Mucosa of rectum (tissue), 2 donors: ENCODE measurements around the gene CAMK1D.

ENCODE experiments used
- H3K27ac ChIP-seq, 2 donors: one replicate each; pipeline ENCODE4 v1.7.0; 2013; ENCODE audit warnings: inconsistent platforms in 2 of 2, low read depth in 2 of 2, low read length in 2 of 2
- H3K27me3 ChIP-seq, 2 donors: one replicate each; pipeline ENCODE4 v1.7.0; 2013; ENCODE audit warnings: low read length in 2 of 2; ENCODE audit not compliant: control insufficient read depth in 2 of 2, insufficient read depth in 2 of 2
- H3K36me3 ChIP-seq, 2 donors: one replicate each; pipeline ENCODE4 v1.7.0; 2013; ENCODE audit warnings: low read length in 2 of 2; ENCODE audit not compliant: control insufficient read depth in 2 of 2, insufficient read depth in 2 of 2
- H3K4me1 ChIP-seq, 2 donors: one replicate each; pipeline ENCODE4 v1.7.0; 2013; ENCODE audit warnings: low read length in 2 of 2, mild to moderate bottlenecking in 1 of 2; ENCODE audit not compliant: control insufficient read depth in 2 of 2, insufficient read depth in 2 of 2
- H3K4me3 ChIP-seq, 2 donors: one replicate each; pipeline ENCODE4 v1.7.0; 2013; ENCODE audit warnings: low read length in 2 of 2
- H3K9ac ChIP-seq, 2 donors: one replicate each; pipeline ENCODE4 v1.7.0; 2013; ENCODE audit warnings: low read length in 2 of 2, low read depth in 1 of 2, mild to moderate bottlenecking in 1 of 2
- H3K9me3 ChIP-seq, 2 donors: one replicate each; pipeline ENCODE4 v1.7.0; 2013; ENCODE audit warnings: low read length in 2 of 2; ENCODE audit not compliant: control insufficient read depth in 2 of 2
- donor health status: healthy.
- donor health status: Normal muscosa, but diverticular disease.

Gene CAMK1D

DNA sequence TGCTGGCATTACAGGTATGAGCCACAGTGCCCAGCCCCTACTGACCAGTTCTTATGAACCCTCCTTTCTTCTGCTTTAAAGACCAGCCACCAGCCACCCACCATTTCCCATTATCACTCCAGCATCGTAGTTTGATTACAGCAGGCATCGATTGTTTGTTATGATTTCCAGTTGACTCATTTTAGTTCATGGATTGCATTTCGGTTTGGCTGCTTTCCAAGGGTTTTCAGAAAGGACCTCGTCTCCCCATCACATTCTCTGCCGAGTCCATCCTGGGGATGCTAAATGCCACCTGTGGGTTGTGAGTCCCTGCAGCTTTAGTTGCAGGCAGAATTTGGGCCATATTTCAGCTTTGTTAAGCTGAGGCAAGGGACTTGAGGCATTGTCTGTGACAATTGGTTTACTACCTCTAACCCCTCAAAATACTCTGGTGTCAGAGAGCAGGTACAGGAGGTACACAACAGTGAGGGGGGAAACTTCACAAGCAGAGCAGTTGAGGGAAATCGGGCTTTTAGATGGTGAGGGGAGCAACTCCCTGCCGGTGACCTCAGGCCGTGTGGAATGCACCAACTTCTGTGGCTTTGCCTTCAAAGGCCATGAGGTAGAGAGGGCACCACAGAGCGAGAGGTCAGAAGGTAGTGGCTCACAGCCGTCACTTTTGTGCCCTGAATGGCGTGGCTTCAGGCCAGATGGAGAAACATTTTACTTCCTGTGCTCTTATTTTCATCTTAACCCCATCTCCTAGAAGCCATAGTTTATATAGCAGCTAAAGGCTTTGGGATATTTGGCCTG lies 448.3 kb downstream of the CAMK1D start:
- Histone ChIP-seq H3K27ac (no peak overlapping the region), H3K27me3 (no peaks in the 10 kb centered on the region), H3K9me3 (no peaks in the 10 kb centered on the region), H3K4me3 (no peak overlapping the region), H3K9ac (no peak overlapping the region), H3K4me1 (no peaks in the 10 kb centered on the region), H3K36me3 (peaks cover under 1 to 3% of the 10 kb centered on the region in 2 donors)

DNA sequence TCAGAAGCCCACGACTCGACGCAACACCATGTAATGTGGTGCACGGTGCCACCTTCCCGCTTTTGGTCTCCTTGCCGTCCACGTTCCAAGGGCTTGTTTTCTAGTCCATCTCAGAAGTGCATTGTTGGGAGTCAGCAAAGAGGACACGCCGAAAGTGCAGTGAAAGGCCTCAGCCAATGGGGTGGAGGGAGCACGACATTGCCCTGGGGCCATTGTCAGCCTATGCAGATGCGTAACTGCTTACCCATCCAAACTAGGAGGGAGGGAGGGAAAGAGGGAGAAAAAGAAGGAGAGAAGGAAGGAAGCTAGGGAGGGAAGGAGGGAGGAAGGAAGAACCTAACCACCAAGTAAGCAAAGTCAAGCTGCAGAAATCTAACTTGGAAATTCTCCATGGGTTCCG lies 449.8 kb downstream of the CAMK1D start:
- H3K27me3 ChIP-seq, result no peaks in the 10 kb centered on the region
- H3K4me3 ChIP-seq, result no peak overlapping the region
- no peak overlapping the region for H3K27ac ChIP-seq
- no peak overlapping the region for H3K9ac ChIP-seq
- no peaks in the 10 kb centered on the region for H3K36me3 ChIP-seq
- H3K9me3 ChIP-seq, result no peaks in the 10 kb centered on the region
- no peaks in the 10 kb centered on the region for H3K4me1 ChIP-seq

DNA sequence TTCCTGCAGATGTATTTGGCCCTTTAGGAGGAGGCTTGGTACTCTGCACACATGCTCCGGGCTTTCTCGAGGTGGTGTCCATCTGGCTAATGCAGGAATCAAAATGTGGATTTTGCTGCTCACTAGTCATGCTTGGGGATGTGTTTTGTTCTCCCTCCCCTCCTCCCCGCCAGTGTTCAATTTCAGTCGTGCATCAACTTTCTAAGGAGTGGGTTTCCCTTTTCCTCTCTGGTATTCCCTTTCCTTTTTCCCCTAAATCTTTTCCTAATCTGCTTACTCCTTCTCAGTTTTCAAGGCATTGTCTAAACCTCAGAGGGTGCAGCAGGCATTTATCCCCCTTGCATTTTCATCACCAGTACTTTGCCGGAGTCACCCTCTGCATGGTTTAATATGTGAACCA lies 450.4 kb downstream of the CAMK1D start:
- Histone ChIP-seq H3K9me3 (no peaks in the 10 kb centered on the region), H3K9ac (no peak overlapping the region), H3K36me3 (no peaks in the 10 kb centered on the region), H3K27ac (no peak overlapping the region), H3K4me1 (no peaks in the 10 kb centered on the region), H3K4me3 (no peak overlapping the region), H3K27me3 (no peaks in the 10 kb centered on the region)

DNA sequence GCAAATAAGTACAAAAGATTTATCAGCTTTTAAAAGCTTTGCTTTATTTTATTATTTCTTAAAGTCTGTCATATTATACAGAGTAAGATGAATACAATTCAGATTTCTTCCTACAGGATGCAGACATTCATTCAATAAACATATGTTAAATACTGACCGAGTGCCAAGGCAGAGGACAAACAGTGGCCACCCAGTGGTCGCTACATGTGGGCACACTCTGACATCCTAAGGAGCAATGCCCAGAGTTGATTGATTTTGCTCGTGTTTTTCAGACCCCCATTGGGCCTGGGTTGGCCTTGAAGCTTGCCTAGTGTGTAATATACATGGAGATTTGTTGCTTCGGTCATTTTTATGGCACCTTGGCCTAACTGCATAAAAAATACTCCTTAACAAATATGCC lies 451.0 kb downstream of the CAMK1D start:
- no peak overlapping the region for H3K4me3 ChIP-seq
- H3K4me1 ChIP-seq, result no peaks in the 10 kb centered on the region
- no peaks in the 10 kb centered on the region for H3K27me3 ChIP-seq
- no peak overlapping the region for H3K27ac ChIP-seq
- no peaks in the 10 kb centered on the region for H3K9me3 ChIP-seq
- H3K9ac ChIP-seq, result no peak overlapping the region
- no peaks in the 10 kb centered on the region for H3K36me3 ChIP-seq

DNA sequence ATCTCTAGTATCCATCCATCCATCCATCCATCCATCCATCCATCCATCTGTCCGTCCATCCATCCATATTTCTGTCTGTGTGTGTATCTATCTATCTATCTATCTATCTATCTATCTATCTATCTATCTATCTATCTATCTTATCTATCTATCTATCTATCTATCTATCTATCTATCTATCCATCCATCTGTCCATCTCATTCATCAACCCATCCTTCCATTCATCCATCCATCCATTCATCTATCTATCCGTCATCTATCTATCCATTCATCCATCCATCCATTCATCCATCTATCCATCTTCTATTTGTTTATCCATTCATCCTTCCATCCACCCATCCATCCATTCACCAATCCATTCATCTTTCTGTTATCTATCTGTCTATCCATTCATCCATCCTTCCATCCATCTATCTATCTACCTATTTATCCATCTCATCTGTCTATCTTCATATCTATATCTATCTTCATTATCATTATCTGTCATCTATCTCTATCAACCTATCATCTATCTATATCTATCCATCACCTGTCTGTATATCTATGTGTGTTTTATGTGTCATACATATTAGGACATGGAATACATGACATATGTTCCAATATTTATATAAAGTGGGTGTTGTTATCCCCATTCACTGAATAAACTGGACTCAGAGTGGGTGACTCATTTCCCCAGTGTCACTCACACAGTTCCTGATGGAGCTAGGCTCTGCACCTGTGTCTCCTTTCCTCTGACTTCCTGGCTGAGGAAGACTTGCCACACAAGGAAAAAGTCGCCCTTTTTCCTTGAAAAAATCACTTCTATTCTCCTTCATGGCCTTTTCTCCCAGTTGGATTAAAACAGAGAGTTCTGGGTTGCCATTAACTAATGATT lies 452.1 kb downstream of the CAMK1D start:
- no peak overlapping the region for H3K9ac ChIP-seq
- no peaks in the 10 kb centered on the region for H3K27me3 ChIP-seq
- no peaks in the 10 kb centered on the region for H3K9me3 ChIP-seq
- no peaks in the 10 kb centered on the region for H3K36me3 ChIP-seq
- H3K4me1 ChIP-seq, result no peaks in the 10 kb centered on the region
- H3K4me3 ChIP-seq, result no peak overlapping the region
- no peak overlapping the region for H3K27ac ChIP-seq

DNA sequence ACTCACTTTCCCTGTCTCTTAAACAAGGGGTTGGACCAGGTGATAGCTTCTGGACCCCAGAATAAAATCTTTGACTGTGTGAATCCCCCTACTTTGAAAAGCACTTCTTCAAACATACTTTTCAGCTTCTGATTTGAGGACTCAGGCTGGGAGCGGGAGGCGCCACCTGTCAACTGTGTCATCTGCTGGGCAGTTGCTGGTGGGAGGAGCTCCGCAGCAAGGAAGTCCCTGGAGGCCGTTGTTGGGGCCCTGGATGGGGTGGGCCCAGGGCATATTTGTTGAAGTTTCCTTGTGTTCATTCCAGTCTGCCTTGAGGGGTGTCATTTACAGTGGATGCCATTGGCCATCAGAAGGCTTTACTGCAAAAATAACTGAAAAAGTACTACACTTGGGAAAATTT lies 454.4 kb downstream of the CAMK1D start:
- H3K9me3 ChIP-seq, result no peaks in the 10 kb centered on the region
- no peaks in the 10 kb centered on the region for H3K36me3 ChIP-seq
- H3K9ac ChIP-seq, result no peak overlapping the region
- no peak overlapping the region for H3K27ac ChIP-seq
- H3K27me3 ChIP-seq, result no peaks in the 10 kb centered on the region
- no peak overlapping the region for H3K4me3 ChIP-seq
- H3K4me1 ChIP-seq, result peaks cover 0 to 5% of the 10 kb centered on the region in 2 donors

DNA sequence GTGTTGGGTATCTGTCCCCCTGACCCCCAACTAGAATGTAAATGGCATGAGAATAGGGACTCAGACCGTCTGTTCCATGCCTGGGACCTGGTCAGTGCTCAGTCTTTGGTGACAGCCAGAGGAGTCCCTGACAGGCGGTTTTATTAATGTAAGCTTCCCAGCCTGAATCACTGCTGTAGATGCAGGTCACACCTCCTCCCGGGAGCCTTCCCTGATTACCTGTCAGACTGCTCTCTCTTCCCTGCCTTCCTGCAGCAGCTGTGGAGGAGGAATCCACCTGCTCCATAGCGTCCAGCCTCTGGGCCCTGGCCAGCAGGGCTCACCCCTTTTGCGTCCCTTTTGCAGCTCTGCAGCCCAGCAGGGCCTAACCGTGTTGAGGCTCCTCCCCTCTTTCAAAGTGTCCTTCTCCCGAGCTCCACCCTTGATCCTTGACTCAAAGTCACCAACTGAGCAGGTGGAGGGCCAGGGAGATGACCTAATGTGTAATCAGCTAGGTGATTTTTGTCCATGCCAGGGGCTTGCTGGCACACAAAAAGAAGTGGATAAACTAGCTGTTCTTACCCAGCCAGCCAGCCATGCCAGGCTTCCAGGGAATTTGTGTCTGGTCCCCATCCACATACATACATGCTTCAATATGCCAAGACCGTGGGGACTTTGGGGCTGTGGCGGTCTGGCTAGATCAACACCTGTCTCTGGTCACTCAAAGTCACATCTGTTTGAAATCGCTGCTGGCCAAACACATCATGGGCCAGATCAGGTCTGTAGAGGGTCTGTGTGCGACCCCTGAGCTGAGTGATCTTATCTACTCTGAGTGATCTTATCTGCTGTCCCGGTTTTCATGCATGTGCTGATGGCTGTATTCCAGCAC lies 457.1 kb downstream of the CAMK1D start:
- no peak overlapping the region for H3K9ac ChIP-seq
- H3K27me3 ChIP-seq, result no peaks in the 10 kb centered on the region
- peak overlapping the region in 1 of 2 donors; percentile 71 for H3K27ac ChIP-seq
- no peaks in the 10 kb centered on the region for H3K9me3 ChIP-seq
- no peak overlapping the region for H3K4me3 ChIP-seq
- H3K36me3 ChIP-seq, result no peaks in the 10 kb centered on the region
- H3K4me1 ChIP-seq, result peaks cover 0 to 5% of the 10 kb centered on the region in 2 donors

DNA sequence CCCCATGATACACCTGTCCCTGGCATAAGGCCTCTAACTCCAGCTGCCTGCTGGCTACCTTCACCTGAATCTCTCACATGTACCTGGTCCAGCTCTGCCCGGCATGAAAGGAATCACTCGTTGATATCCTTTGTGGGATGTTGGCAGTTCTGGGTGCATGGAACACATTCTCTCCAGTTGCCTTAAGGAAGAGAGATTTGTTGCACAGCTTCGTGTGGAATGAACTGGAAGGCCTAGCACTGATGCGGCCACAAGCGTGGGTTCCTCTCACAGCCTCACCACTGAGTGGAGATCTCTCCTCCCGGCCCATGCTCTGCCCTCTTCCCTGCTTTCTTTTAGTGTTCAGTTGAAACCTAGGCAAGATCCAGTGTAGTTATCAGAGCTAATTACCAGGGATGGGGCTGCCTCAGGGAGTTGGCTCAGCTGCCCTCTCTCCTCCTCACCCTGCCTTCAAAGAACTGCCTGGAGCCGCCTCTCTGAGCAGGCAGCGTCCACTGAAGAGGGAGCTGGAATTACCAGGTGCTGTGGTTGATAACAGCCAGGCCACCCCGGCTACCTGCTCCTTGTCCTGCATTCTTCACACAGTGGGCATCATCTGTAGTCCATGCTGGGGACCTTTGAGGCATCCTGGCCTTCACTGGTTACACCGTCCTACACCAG lies 457.9 kb downstream of the CAMK1D start:
- no peak overlapping the region for H3K9ac ChIP-seq
- no peaks in the 10 kb centered on the region for H3K27me3 ChIP-seq
- H3K27ac ChIP-seq, result peak overlapping the region in 1 of 2 donors; percentile 71
- H3K4me3 ChIP-seq, result no peak overlapping the region
- no peaks in the 10 kb centered on the region for H3K36me3 ChIP-seq
- H3K4me1 ChIP-seq, result peaks cover 0 to 5% of the 10 kb centered on the region in 2 donors
- H3K9me3 ChIP-seq, result no peaks in the 10 kb centered on the region

DNA sequence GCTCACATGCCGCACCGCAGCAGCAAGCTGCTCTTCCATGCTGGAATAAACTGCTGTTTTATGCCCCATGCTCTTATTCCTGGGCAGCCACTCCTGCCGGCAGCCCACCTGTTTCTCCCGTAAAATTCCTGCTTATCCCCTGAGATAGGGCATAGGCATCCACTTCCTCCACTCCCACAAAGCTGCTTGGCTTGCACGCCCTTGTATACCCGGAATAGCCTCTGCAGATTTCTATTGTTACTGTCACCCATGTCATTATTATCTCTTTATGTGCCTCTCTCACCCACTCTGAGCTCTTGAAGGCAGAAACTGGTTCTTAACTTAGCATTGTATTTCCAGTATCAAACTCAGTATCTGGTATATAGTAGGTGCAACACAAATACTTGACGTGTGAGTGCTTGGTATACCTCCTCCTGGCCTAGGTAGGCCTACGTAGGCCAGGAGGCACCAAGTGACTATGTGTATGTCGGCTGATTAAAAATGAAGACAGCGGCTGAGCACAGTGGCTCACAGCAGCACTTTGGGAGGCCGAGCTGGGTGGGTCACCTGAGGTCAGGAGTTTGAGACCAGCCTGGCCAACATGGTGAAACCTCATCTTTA lies 458.8 kb downstream of the CAMK1D start:
- H3K4me3 ChIP-seq, result no peak overlapping the region
- H3K36me3 ChIP-seq, result no peaks in the 10 kb centered on the region

More for the DNA sequence above, 458.8 kb downstream of the CAMK1D start:
- peaks cover 0 to 5% of the 10 kb centered on the region in 2 donors for H3K4me1 ChIP-seq
- no peaks in the 10 kb centered on the region for H3K9me3 ChIP-seq
- H3K9ac ChIP-seq, result no peak overlapping the region
- no peaks in the 10 kb centered on the region for H3K27me3 ChIP-seq
- peak overlapping the region in 1 of 2 donors; percentile 71 for H3K27ac ChIP-seq
